SJCRH30 (cell line): ENCODE measurements around the gene COMT. TPM values are rescaled to one million over a fixed set of nuclear protein-coding genes. Genes with fewer than 3 reads are reported as not detected.
A peak's percentile ranks its signal among the peaks of the same experiment; 100 is the strongest.

Experiments used
- DNase-seq, 2 experiments: peaks; one replicate each; pipeline ENCODE4 v3.0.0-alpha.2; 2015 to 2020
- H3K27ac ChIP-seq: fragments of 250-450 bp; sonication (Bioruptor Pico); 2 replicates; pipeline ENCODE4 v1.5.1; 2020; ENCODE audit warnings: mild to moderate bottlenecking, moderate library complexity
- H3K27me3 ChIP-seq: fragments of 250-450 bp; sonication (Bioruptor Pico); 2 replicates; pipeline ENCODE4 v1.5.1; 2020; ENCODE audit warnings: mild to moderate bottlenecking, moderate library complexity
- H3K36me3 ChIP-seq: fragments of 250-450 bp; sonication (Bioruptor Pico); 2 replicates; pipeline ENCODE4 v1.5.1; 2020; ENCODE audit warnings: mild to moderate bottlenecking, moderate library complexity
- H3K4me1 ChIP-seq: fragments of 250-450 bp; sonication (Bioruptor Pico); 2 replicates; pipeline ENCODE4 v1.5.1; 2020; ENCODE audit warnings: mild to moderate bottlenecking, moderate library complexity
- H3K4me3 ChIP-seq: fragments of 250-450 bp; sonication (Bioruptor Pico); 2 replicates; pipeline ENCODE4 v1.5.1; 2020; ENCODE audit warnings: mild to moderate bottlenecking, moderate library complexity
- H3K9me3 ChIP-seq: fragments of 250-450 bp; sonication (Bioruptor Pico); replicated peaks from 2 replicates; pipeline ENCODE4 v1.5.1; 2020; ENCODE audit warnings: mild to moderate bottlenecking, moderate library complexity
- total RNA-seq: library from RNA; depleted of rRNA; stranded (reverse); fragments of >200 nt; shearing (Covaris generic); gene quantifications from 2 replicates; pipeline ENCODE4 v1.2.3, GENCODE V29; 2014

COMT gene
- total RNA-seq, 1 experiment from 2014 or later = 69.2 TPM

- Histone ChIP-seq H3K27me3 (no peaks in the 10 kb centered on the region), H3K4me1 (peaks cover 26% of the 10 kb centered on the region), H3K4me3 (no peak overlapping the region), H3K36me3 (no peaks in the 10 kb centered on the region), H3K9me3 (no peaks in the 10 kb centered on the region), H3K27ac (no peak overlapping the region)
- DNase-seq = no peak
Measured at GRCh38 chr22:19981961-19982920, 40.7 kb downstream of the COMT start.

- DNase-seq = no peak
- Histone ChIP-seq H3K27ac (no peak overlapping the region), H3K4me1 (peaks cover 26% of the 10 kb centered on the region)
Measured at GRCh38 chr22:19982991-19983578, 41.5 kb downstream of the COMT start.

GRCh38 chr22:19983741-19984140, 42.2 kb downstream of the COMT start:
- Histone ChIP-seq H3K4me1 (peaks cover 26% of the 10 kb centered on the region), H3K27me3 (no peaks in the 10 kb centered on the region), H3K27ac (no peak overlapping the region), H3K9me3 (no peaks in the 10 kb centered on the region), H3K4me3 (no peak overlapping the region), H3K36me3 (no peaks in the 10 kb centered on the region)
- peak in 1 of 2 experiments; percentile 49 for DNase-seq

More at GRCh38 chr22:19982991-19983578, 41.5 kb downstream of the COMT start:
- Histone ChIP-seq H3K36me3 (no peaks in the 10 kb centered on the region), H3K9me3 (no peaks in the 10 kb centered on the region), H3K4me3 (no peak overlapping the region), H3K27me3 (no peaks in the 10 kb centered on the region)

GRCh38 chr22:19984201-19984753, 42.7 kb downstream of the COMT start:
- peaks cover 26% of the 10 kb centered on the region for H3K4me1 ChIP-seq
- H3K27ac ChIP-seq = no peak overlapping the region
- no peaks in the 10 kb centered on the region for H3K9me3 ChIP-seq
- H3K4me3 ChIP-seq = no peak overlapping the region
- H3K27me3 ChIP-seq = no peaks in the 10 kb centered on the region
- no peaks in the 10 kb centered on the region for H3K36me3 ChIP-seq
- DNase-seq = peak; percentile 77 to 78

- H3K36me3 ChIP-seq = no peaks in the 10 kb centered on the region
- H3K4me3 ChIP-seq = no peak overlapping the region
- DNase-seq = no peak
- no peak overlapping the region for H3K27ac ChIP-seq
- peaks cover 26% of the 10 kb centered on the region for H3K4me1 ChIP-seq
- no peaks in the 10 kb centered on the region for H3K27me3 ChIP-seq
- no peaks in the 10 kb centered on the region for H3K9me3 ChIP-seq
Measured at GRCh38 chr22:19984851-19985811, 43.6 kb downstream of the COMT start.

GRCh38 chr22:19986011-19986409, 44.4 kb downstream of the COMT start:
- Histone ChIP-seq H3K36me3 (no peaks in the 10 kb centered on the region), H3K4me1 (peaks cover 31% of the 10 kb centered on the region), H3K27ac (no peak overlapping the region), H3K4me3 (peak overlapping the region; percentile 66), H3K9me3 (no peaks in the 10 kb centered on the region), H3K27me3 (no peaks in the 10 kb centered on the region)
- DNase-seq = no peak

GRCh38 chr22:19986410-19987341, 45.1 kb downstream of the COMT start:
- peak; percentile 78 for DNase-seq
- peak overlapping the region; percentile 66 for H3K4me3 ChIP-seq
- peaks cover 37% of the 10 kb centered on the region for H3K4me1 ChIP-seq
- H3K27ac ChIP-seq = no peak overlapping the region; the same call in 1 of the 2 replicates
- H3K9me3 ChIP-seq = no peaks in the 10 kb centered on the region
- no peaks in the 10 kb centered on the region for H3K27me3 ChIP-seq
- no peaks in the 10 kb centered on the region for H3K36me3 ChIP-seq

- no peak for DNase-seq
- no peaks in the 10 kb centered on the region for H3K9me3 ChIP-seq
- no peaks in the 10 kb centered on the region for H3K36me3 ChIP-seq
- no peak overlapping the region for H3K4me3 ChIP-seq
- no peak overlapping the region for H3K27ac ChIP-seq
- H3K4me1 ChIP-seq = peaks cover 44% of the 10 kb centered on the region
- H3K27me3 ChIP-seq = no peaks in the 10 kb centered on the region
Measured at GRCh38 chr22:19987394-19988306, 46.1 kb downstream of the COMT start.

- no peaks in the 10 kb centered on the region for H3K36me3 ChIP-seq
- H3K27ac ChIP-seq = no peak overlapping the region
- peaks cover 41% of the 10 kb centered on the region for H3K4me1 ChIP-seq
- H3K4me3 ChIP-seq = no peak overlapping the region
- no peaks in the 10 kb centered on the region for H3K9me3 ChIP-seq
- no peaks in the 10 kb centered on the region for H3K27me3 ChIP-seq
- no peak for DNase-seq
Measured at GRCh38 chr22:19988331-19988808, 46.8 kb downstream of the COMT start.

- Histone ChIP-seq H3K4me1 (peaks cover 33% of the 10 kb centered on the region), H3K27ac (no peak overlapping the region)
Measured at GRCh38 chr22:19988965-19989724, 47.6 kb downstream of the COMT start.

GRCh38 chr22:19989725-19990067, 48.1 kb downstream of the COMT start:
- no peaks in the 10 kb centered on the region for H3K27me3 ChIP-seq
- no peak overlapping the region for H3K4me3 ChIP-seq
- no peaks in the 10 kb centered on the region for H3K36me3 ChIP-seq
- DNase-seq = no peak
- peaks cover 28% of the 10 kb centered on the region for H3K4me1 ChIP-seq
- no peaks in the 10 kb centered on the region for H3K9me3 ChIP-seq
- no peak overlapping the region for H3K27ac ChIP-seq

More at GRCh38 chr22:19988965-19989724, 47.6 kb downstream of the COMT start:
- no peaks in the 10 kb centered on the region for H3K27me3 ChIP-seq
- no peaks in the 10 kb centered on the region for H3K36me3 ChIP-seq
- H3K9me3 ChIP-seq = no peaks in the 10 kb centered on the region
- no peak for DNase-seq
- H3K4me3 ChIP-seq = no peak overlapping the region

- Histone ChIP-seq H3K9me3 (no peaks in the 10 kb centered on the region), H3K27me3 (no peaks in the 10 kb centered on the region), H3K4me1 (peaks cover 31% of the 10 kb centered on the region), H3K36me3 (no peaks in the 10 kb centered on the region), H3K4me3 (no peak overlapping the region), H3K27ac (no peak overlapping the region)
- no peak for DNase-seq
Measured at GRCh38 chr22:19990188-19990587, 48.6 kb downstream of the COMT start.
